HG02678 (cell line): ENCODE results near the gene ARAP2.

ENCODE experiments used
- ATAC-seq: cut with Tn5 transposase; IDR thresholded peaks from one replicate; pipeline ENCODE4 v1.9.1; 2021; ENCODE audit warnings: mild to moderate bottlenecking, moderate library complexity; ENCODE audit not compliant: unreplicated experiment

Gene ARAP2

DNA sequence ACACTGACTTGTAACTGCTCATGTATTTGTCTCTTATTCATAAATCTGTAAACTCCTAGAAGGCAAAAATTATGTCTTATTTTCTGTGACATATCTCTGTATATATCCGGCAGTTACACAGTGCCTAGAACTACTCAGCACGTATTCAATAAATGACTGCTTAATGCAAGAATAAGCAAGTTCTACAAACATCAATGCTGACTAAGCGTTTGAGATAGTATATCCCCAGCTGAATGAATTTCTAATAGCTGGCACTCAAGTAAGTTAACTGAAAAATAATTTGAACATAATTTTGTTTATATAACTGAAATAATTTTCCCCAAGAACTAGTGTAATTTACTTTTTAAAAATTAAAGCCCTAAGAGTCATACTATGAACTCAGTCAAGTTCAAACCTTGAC is 113.7 kb downstream of the ARAP2 start:
- ATAC-seq, result no peak

DNA sequence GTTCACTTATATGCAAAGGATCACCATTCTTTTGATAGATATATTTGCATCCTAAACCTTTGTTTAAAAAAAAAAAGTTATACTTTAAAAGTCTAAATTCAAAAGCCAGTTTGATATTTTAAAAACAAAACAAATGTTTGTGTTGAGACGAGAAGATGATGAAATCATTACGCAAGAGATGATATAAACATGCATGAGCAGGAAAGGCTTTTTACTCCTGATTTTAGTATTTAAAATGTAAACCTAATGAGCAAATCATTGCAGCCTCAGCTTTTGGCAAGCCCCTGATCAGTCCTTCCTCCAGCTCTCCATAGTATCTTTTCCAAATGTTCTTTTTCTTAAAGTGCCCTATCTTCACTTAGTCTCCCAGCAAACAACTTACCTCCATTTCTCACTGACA is 115.6 kb downstream of the ARAP2 start:
- no peak for ATAC-seq

DNA sequence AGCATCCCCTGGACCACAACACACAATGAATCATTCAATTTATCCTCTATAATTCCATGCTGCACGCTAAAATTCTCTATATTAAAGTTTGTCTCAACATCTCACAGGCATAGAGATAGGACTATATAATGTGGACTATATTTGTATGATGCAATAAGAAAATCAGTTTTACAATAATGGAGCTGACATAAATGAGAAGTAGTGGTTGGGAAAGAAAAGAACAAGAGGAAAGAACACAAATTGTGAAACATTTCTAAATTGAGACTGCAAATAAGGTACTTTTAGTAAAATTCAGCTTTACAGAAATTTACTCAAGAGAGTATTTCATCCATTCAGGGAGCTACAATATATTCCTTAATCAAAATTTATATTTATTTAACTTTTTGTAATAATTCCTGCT is 120.4 kb downstream of the ARAP2 start:
- no peak for ATAC-seq

DNA sequence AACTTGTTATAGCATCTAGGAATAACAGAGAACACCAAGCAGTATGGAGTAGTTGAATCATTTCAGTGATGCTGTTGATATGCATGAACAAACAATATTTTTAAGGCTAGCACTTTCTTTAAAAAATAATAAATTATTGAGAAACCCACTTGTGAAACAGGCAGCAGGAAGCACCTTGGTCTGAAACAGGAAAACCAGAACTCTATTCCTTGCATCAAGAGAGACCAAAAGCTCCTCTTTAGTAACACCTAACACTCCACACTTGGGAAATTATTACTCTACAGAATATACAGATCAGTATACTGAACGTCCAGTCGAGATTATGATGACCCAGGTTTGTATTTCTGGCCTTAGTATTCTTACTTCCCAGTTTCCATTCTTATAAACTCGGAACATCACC is 129.0 kb downstream of the ARAP2 start:
- ATAC-seq, result no peak

DNA sequence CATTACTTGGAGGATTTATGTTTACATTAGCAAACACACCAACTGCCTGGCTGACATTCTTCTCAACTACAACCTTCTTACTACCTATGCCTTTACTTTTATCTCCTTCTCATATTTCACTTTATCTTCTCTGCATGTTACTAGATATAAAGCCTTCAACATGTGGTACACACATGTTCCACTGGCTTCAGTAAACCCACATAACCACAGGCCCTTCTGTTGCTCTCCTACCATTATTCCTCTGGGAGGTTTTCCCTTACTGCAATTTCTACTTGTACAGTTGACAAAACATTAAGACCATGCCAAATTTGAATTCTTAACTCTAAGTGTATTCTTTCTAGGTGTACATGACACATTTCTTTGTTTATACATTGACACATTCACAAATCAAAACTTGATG is 133.1 kb downstream of the ARAP2 start:
- ATAC-seq, result no peak

DNA sequence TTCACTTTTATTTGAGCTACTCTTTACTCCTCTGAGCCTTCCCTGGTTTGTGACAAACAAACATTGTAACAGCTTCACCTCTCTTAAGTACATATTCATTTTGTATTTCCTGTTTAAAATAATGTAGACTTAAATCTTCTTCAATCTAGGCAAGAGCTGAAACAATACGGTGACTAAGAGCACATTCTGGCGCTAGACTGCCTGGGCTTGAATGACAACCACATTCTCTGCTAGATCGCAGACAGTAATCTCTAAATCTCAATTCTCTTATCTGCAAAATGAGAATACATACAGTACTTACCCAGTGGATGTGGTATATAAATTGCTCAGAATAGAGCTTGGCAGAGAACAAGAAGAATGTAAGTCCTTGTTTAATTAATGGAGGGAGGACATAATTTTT is 144.8 kb downstream of the ARAP2 start:
- ATAC-seq, result no peak

DNA sequence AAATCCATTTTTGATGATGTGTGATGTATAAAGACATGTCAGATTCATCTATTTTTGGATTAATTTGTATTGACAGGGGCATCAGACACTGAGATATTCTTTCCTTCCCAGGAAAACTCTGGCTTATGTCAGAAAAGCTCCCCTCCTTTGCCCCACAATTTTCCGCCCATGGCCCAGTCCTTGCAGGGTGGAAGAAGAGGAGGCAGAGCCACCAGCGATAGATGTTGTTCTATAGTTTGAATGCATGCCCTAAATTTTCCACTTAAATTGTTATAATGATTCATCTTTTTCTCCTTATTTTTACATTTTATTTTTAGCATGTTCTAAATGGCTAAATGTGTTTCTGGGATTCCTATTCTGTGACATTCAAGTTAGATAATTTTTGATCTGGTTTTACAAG is 149.3 kb downstream of the ARAP2 start:
- no peak for ATAC-seq

DNA sequence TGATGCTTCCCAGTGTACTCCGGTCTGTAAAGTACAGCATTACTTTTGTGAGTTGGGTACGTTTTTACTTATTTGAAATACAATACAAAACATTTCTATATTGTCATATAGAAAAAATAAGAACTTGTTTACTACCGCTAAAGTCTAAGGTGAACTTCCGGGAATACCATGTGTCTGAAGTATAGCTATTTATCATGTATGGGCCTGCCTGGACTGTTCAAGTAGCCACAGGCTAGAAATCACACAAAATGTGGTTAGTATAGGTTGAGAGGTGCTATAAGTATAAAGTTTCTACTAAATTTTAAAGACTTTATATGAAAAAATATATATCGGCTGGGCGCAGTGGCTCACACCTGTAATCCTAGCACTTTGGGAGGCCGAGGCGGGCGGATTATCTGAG is 152.3 kb downstream of the ARAP2 start:
- ATAC-seq, result no peak

DNA sequence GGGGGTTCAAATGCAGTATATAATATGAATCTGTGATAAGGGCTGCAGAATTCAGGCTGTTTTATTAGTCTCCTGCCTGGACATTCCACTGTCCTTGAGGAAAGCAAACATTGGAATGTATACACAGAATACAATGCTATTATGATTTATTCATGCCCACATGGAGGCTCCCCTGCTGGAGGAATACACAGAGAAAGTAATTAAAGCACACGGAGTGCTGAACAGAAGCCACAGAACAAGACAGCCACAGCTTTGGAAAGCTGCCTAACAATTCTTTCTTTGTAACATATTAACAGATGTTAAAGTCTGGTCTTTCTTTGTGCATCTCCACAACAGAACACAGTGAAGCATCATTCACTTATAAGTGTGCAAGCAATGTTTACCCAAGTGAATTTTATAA is 155.8 kb downstream of the ARAP2 start:
- no peak for ATAC-seq

DNA sequence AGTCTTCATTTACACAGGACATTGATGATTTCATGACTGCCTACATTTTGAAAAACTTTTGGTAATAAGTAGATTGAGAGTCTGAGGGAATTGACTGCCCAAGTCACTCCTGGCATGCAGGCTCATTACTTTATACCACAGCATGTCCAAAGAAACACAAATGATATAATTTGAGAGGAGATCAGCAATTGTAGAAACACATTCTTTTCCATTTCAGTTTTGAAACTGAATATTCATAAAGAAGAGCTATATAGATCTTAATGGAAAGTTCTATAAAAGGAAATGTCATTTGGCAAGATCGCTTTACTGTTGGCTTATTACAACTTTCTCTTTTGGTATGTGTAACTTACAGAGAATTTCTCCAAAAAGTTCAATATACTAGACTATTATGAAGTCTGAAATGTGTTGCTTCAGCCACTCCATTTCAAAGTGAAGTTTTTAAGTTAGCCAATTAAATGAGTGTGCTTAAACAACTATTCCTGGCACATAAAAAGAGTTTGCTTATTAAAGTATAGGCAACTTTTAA is 158.0 kb downstream of the ARAP2 start:
- no peak for ATAC-seq

DNA sequence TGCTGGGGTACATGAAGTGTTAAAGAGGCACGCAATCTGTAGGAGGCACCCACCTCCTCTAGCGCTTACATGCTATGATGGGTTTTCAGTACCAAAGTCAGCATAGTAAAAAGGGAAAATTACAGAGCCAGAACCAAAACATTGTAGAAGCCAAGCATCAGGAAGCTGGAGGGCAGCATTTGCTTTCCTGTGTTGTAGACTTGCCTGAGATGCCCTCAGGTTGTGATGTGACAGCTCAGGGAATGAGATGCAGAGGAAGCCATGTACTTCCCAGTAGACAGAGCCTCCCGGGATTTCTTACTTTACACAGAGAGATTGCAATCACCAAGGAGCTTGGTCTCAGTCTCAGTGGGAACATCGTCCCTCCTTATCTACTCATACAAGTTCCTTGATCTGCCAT is 161.5 kb downstream of the ARAP2 start:
- no peak for ATAC-seq

DNA sequence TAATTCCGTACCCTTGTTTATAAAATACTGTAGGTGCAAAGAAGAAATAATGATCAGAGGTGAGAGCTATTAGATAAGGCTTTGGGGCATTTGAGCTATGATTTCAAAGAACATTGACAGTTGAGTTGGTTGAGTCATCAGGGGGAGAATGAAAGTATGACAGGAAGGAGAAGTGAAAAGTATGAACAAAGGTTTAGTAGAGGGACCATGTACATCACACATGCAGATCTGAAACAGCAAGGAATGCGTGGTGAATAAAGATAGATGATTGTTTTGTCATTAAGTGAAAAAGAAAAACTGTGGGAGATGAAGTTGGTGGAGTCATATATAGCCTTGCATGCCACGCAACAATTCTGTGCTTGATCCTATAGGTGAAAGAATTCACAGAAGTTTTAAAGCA is 163.1 kb downstream of the ARAP2 start:
- ATAC-seq, result peak; percentile 94

DNA sequence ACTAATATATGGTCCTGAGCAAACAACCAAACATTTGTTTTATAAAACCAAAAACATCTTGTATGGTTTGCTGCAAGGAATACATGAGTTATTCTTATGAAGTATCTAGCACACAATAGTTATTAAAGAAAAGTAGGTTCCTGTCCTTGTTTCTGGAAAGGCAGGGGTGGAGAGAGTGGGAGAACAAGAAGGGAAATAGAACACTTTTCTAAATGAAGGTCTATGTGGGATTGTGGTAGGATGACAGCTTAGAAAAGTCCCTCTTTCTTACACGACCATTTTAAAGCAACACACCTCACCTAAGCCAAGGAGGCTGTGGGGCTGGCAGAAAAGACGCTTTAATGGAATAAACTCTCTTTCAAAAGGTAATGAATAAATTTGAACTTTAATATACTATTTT is 164.6 kb downstream of the ARAP2 start:
- no peak for ATAC-seq

DNA sequence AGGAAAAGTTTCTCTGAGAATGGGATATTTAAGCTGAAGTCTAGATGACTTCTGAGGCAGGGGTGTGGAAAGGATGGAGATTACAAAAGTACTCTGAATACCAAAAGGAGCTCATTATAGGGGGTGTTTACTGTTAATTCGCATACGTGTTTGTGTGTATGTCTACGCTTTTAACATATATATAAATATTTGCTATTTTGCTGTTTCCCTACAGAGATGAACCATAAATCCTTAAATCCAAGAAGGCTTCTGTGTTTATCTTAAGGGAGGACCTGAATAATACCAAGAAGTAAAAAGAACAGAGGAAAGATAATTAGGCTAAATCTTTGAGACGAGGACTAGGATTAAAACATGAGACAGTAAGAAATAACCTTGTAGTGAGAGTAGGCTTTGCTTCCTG is 166.0 kb downstream of the ARAP2 start:
- no peak for ATAC-seq

DNA sequence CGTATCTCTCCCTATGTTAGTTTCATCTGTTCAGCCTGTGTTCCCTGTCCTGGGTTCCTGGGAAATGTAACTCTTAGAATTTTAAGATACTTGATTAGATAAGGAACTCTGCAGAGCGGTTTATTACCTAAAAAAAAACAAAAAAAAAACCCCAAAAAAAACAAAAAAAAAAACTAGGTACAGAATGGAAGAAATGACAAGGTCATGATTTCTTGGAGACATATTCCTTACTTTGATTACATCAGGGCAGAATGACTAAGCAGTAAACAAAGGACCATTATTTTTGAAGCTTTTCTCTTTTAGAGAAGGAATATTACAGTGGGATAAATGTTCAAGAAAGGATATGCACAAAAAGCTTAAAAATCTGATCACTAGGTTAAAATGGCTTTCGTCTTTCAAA is 171.8 kb downstream of the ARAP2 start:
- no peak for ATAC-seq

DNA sequence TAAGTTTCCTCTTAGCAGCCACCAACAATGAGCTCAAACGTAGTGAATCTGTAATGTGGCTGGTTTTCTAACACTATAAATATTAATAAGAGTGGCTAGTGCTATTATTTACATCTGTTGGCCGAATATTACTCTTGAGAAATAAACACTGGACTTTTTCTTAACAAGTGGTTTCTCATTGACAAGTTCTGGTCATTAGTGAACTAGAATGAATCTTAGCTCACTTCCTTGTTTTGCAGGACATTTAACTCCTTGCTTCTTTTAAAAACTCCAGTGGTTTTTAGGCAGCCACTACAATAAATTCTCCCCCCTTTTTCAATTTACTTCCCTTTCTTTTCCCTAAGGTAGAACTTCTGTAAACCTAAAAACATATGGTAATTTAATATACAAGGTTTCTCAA is 177.2 kb downstream of the ARAP2 start:
- no peak for ATAC-seq

DNA sequence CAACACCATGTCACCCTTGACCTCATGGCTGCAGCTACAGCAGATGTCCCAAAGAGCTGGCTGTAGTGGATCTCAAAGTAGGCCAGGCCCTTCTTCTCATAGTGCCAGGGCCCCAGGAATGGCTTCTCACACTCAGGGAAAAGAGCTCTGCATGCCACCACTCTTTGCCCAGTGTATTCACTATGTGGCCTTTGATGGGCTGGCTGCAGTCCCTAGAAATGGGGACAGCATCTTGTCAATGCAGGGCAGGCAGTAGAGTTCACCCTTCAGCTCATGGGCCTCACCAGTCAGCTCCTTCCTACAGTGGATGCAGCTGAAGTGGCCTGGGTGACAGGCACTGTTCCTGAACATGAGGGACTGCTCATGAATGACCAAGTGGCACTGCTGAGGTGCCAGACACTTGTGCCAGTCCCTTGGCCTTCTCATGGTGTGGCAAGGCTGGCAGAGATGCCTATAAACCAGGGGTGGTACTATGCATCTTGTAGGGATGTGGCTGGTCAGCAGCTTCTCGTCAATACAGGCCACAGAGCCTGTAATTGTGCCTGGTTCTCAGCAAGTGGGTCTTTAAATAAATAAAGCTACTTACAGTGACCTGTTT is 178.9 kb downstream of the ARAP2 start:
- ATAC-seq, result no peak

DNA sequence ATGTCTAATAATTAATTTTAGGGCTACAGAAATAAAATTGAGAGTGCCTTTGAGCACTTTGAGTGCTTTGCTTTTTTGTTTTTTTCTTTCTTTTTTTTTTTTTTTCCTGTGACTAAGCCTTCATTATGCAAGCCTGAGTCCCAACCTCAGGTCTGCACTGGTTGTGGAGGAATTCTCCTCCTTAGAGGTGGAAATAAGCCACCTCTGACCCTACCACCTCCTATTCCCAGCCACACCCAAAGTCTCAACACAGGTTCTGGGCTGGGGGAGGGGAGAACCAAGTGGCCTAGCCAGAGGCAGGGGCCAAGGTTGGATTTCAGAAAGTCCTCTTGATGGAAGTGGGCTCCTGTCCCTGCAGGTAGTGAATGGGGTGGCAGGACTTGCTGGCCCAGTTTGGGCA is 180.2 kb downstream of the ARAP2 start:
- no peak for ATAC-seq

DNA sequence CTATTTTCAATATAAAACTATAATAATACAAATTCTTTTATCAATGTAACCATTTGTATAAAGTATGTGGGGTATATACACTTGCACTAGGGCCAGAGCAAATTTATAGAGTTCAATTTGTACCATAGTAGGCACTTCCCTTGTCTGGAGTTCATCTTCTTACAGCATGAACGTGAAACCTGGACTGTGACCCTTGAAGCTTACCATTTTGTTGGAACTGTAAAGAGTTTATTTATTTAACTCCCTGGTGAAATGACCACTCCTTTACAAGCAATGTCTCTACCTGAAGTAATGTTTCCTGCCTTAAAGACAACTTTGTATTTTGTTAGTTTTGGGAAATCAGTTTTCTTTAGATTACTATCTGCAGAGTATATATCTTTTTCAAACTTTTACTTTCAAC is 188.2 kb downstream of the ARAP2 start:
- ATAC-seq, result no peak

DNA sequence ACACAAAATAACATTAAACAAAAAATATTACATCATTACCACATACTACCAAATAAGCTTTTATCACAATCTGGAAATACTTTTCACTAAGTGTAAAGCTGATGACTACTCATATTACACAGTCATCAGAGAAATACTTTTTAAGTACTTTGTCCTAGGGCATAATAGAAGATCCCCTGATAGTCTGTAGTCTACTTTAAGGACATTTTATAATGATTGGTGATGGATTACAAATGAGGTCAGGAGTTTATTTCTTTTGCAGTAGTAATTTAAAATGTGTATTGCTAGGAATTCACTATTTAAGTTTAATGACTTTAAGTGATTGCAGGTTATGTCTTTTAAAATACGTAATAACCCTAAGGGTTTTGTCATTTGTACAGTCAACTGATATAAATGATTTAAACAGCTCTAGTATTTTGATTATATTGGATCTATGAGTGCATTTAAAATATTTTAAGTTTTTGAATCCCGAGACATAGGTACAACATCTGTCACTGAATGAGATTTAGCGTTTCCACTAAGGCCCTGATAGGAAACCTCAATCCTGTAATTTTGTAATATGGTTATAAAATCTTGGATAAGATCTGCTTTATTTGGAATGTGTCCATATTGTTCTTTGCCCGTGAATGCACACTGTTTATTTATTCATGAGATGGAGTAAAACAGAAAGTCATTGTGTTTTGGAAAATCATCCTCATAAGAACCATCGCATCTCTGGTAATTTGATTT is 189.5 kb downstream of the ARAP2 start:
- ATAC-seq, result no peak

DNA sequence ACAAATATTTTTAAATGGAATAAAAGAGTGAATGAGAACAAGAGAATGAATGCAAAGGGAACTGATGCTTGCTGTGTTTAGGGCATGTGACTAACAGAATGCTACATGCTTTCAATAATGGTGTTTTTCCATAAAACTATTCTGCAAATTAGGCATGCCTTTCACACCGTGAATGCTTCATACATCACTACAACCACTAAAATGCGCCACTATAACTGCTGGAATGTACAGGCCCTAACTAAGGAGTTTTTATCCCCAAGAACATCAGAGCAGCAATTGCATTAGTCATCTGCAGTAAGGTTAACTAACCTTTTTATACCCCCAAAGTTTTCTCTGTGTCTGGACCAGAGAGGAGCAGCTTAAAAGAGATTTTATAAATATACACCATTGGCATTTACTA is 190.4 kb downstream of the ARAP2 start:
- ATAC-seq, result no peak

DNA sequence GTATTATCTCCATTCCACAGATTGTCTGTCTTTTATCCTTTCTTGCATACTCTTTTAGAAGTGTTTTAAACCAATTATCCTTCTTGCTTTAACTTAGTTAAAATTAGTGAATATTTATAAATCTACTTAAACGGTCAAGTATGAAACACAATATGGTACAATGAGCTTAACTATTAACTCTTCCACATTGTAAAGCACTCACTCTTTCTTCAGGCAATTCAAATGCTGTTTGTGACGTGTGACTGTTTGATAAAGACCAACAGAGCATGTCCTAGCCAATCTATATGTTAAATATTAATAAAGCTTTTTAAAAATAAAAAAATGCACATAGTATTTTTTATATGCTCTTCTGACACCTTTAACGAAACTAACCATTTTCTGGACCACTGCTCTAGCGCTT is 192.7 kb downstream of the ARAP2 start:
- ATAC-seq, result no peak

DNA sequence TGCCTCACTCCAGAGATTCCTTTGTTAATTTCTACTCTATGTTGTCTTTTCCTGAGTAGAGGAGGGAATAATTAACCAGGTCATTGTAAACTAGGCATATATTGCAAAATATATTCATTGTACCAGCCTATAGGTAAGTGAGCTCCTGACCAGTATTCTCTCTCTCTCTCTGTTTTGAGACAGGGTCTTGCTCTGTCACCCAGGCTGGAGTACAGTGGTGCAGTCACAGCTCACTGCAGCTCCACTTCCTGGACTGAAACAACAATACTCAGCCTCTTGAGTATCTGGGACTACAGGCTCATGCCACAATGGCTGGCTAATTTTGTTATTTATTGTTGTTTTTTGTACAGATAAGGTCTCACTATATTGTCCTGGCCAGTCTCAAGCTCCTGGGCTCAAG is 198.3 kb downstream of the ARAP2 start:
- ATAC-seq, result no peak
